ENCODE results near the gene MYO3A. TPM values are rescaled to one million over a fixed set of nuclear protein-coding genes. Genes with fewer than 3 reads are reported as not detected.
"Not testable (repeated sequence)": the region's sequence is repeated elsewhere in the genome, so short reads cannot be mapped to it uniquely, and the experiment has no call there.

Gene MYO3A
- total and polyA plus RNA-seq, 2 experiments from 2014 or later = 3.0 to 10.7 TPM

DNA sequence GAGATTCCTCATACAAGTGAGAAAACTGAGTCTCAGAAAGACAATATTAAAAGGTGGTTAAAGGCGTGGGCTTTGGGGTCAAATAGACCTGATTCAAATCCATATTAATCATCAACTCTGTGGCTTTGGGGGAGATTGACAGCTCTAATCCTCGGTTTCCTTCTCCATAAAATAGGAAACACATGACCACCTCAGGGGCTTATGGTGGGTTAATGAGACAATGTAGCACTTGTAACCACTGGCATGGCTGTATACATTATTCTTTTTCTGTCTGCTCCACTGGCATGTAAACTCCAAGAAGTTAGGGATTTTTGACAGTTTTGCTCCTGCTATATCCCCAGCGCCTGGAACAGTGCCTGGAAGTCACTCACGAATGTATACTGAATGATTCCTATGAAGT, 161.8 kb downstream of the MYO3A start:
- no peak for ATAC-seq
- H3K9me3 Mint-ChIP-seq = peaks cover 3% of the 10 kb centered on the region; the same call in 1 of the 3 replicates
- Histone ChIP-seq H3K9me2 (ENCODE audit: insufficient read depth) (no peaks in the 10 kb centered on the region), H3F3A (replicated peaks; ENCODE audit: low read depth) (no peaks in the 10 kb centered on the region), H3K4me2 (no peak overlapping the region), H3K4me3 (no peak overlapping the region), H3K27ac (ENCODE audit: low read depth) (no peak overlapping the region), H3K79me2 (replicated peaks; ENCODE audit: insufficient read depth) (no peaks in the 10 kb centered on the region), H4K20me1 (replicated peaks; ENCODE audit: insufficient read depth) (no peaks in the 10 kb centered on the region), H3K36me3 (ENCODE audit: insufficient read depth) (no peaks in the 10 kb centered on the region), H2AFZ (no peak overlapping the region), H3K27me3 (ENCODE audit: insufficient read depth) (no peaks in the 10 kb centered on the region), H3K4me1 (ENCODE audit: insufficient read depth) (no peaks in the 10 kb centered on the region)
- no peak overlapping the region for H3K27ac Mint-ChIP-seq
- H3K27me3 Mint-ChIP-seq (ENCODE audit: insufficient read depth, low read depth, poor library complexity) = peaks cover 3% of the 10 kb centered on the region
- DNase-seq (ENCODE audit: low spot score) = no peak
- no peak overlapping the region for H3K4me3 Mint-ChIP-seq
- no peaks in the 10 kb centered on the region for H3K4me1 Mint-ChIP-seq
- TF ChIP-seq, protein P1, sequence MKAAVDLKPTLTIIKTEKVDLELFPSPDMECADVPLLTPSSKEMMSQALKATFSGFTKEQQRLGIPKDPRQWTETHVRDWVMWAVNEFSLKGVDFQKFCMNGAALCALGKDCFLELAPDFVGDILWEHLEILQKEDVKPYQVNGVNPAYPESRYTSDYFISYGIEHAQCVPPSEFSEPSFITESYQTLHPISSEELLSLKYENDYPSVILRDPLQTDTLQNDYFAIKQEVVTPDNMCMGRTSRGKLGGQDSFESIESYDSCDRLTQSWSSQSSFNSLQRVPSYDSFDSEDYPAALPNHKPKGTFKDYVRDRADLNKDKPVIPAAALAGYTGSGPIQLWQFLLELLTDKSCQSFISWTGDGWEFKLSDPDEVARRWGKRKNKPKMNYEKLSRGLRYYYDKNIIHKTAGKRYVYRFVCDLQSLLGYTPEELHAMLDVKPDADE (IDR thresholded peaks at IDR 0.05) = no peak
- TF ChIP-seq JUNB (IDR thresholded peaks at IDR 0.05; ENCODE audit: unreplicated experiment) (no peak), EZH2phosphoT487 (IDR thresholded peaks at IDR 0.05; ENCODE audit: unreplicated experiment) (no peak)
- H3K36me3 Mint-ChIP-seq (ENCODE audit: low read depth) = no peaks in the 10 kb centered on the region; the same call in 2 of the 3 replicates

DNA sequence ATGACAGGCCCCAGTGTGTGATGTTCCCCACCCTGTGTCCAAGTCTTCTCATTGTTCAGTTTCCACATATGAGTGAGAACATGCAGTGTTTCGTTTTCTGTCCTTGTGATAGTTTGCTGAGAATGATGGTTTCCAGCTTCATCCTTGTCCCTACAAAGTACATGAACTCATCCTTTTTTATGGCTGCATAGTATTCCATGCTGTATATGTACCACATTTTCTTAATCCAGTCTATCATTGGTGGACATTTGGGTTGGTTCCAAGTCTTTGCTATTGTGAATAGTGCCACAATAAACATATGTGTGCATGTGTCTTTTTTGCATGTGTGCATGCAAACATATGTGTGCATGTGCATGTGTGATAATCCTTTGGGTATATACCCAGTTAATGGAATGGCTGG, 163.5 kb downstream of the MYO3A start:
- H3F3A ChIP-seq (replicated peaks; ENCODE audit: low read depth); H3K27me3 Mint-ChIP-seq (ENCODE audit: insufficient read depth, low read depth, poor library complexity): not testable (repeated sequence)
- H3K9me3 Mint-ChIP-seq = peaks cover 12% of the 10 kb centered on the region; the same call in 2 of the 3 replicates

DNA sequence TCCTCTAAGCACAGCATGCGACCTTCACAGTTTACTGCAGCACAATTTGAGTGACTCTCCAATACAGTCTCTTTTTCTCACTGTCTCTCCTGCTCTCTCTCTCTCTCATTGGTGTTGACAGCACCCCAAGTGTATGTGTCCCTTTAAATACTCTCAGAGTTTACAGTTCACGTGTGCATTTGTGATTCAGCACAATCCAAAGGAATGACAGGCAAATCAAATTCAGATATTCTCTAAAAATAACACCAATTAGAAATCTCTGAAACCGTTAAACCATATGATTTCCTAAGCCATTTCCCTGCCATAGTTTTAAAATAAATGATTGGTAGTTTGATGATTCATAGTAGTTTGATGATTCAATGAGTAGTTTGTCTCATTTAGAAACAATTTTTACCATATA, 178.5 kb downstream of the MYO3A start:
- H3K4me2 ChIP-seq = no peak overlapping the region

More for the DNA sequence above, 163.5 kb downstream of the MYO3A start:
- H3K36me3 ChIP-seq (ENCODE audit: insufficient read depth); H3K36me3 Mint-ChIP-seq (ENCODE audit: low read depth); H3K79me2 ChIP-seq (replicated peaks; ENCODE audit: insufficient read depth); ATAC-seq; DNase-seq (ENCODE audit: low spot score); H3K4me2 ChIP-seq; H3K27ac Mint-ChIP-seq; H3K4me1 Mint-ChIP-seq; H3K4me3 ChIP-seq; H3K27me3 ChIP-seq (ENCODE audit: insufficient read depth); H4K20me1 ChIP-seq (replicated peaks; ENCODE audit: insufficient read depth); H3K9me2 ChIP-seq (ENCODE audit: insufficient read depth); H3K27ac ChIP-seq (ENCODE audit: low read depth); H2AFZ ChIP-seq; H3K4me1 ChIP-seq (ENCODE audit: insufficient read depth); H3K4me3 Mint-ChIP-seq: not testable (repeated sequence)

DNA sequence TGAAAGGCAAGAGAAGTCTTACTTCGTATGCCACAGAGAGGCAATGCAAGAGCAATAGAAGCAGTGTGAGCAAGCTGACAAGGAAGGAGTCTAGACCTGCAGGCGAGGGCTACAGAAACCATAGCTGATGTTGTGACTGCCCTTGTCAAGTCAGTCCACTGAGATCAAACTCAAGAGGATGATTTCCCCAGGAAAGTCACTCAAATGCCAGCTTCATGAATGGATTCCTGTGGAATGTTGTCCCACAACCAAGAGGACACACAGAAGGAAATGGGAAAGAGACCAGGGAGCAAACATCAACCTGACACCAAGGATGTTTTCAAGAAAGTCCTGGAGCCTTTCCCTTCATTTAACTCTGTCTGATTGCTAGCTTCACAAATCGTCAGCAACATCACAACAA, 204.6 kb downstream of the MYO3A start:
- Mint-ChIP-seq H3K27me3 (ENCODE audit: insufficient read depth, low read depth, poor library complexity) (no peaks in the 10 kb centered on the region), H3K4me3 (no peak overlapping the region), H3K36me3 (ENCODE audit: low read depth) (peaks cover 21% of the 10 kb centered on the region), H3K27ac (no peak overlapping the region), H3K9me3 (peaks cover 18% of the 10 kb centered on the region), H3K4me1 (no peaks in the 10 kb centered on the region)
- H3K27me3 ChIP-seq (ENCODE audit: insufficient read depth) = no peaks in the 10 kb centered on the region
- H3K36me3 ChIP-seq (ENCODE audit: insufficient read depth) = no peaks in the 10 kb centered on the region
- H3K4me2 ChIP-seq = no peak overlapping the region
- DNase-seq (ENCODE audit: low spot score) (no peak), ATAC-seq (no peak)
- no peaks in the 10 kb centered on the region for H4K20me1 ChIP-seq (replicated peaks; ENCODE audit: insufficient read depth)
- H3K4me1 ChIP-seq (ENCODE audit: insufficient read depth) = no peaks in the 10 kb centered on the region
- H3F3A ChIP-seq (replicated peaks; ENCODE audit: low read depth) = no peaks in the 10 kb centered on the region
- H3K9me2 ChIP-seq (ENCODE audit: insufficient read depth) = peaks cover 5% of the 10 kb centered on the region; the same call in 1 of the 2 replicates
- H3K4me3 ChIP-seq = no peak overlapping the region
- no peaks in the 10 kb centered on the region for H3K79me2 ChIP-seq (replicated peaks; ENCODE audit: insufficient read depth)
- no peak overlapping the region for H3K27ac ChIP-seq (ENCODE audit: low read depth)
- H2AFZ ChIP-seq = no peak overlapping the region
- TF ChIP-seq NANOG (IDR thresholded peaks at IDR 0.05; ENCODE audit: borderline replicate concordance) = no peak
- TF ChIP-seq, protein P2, sequence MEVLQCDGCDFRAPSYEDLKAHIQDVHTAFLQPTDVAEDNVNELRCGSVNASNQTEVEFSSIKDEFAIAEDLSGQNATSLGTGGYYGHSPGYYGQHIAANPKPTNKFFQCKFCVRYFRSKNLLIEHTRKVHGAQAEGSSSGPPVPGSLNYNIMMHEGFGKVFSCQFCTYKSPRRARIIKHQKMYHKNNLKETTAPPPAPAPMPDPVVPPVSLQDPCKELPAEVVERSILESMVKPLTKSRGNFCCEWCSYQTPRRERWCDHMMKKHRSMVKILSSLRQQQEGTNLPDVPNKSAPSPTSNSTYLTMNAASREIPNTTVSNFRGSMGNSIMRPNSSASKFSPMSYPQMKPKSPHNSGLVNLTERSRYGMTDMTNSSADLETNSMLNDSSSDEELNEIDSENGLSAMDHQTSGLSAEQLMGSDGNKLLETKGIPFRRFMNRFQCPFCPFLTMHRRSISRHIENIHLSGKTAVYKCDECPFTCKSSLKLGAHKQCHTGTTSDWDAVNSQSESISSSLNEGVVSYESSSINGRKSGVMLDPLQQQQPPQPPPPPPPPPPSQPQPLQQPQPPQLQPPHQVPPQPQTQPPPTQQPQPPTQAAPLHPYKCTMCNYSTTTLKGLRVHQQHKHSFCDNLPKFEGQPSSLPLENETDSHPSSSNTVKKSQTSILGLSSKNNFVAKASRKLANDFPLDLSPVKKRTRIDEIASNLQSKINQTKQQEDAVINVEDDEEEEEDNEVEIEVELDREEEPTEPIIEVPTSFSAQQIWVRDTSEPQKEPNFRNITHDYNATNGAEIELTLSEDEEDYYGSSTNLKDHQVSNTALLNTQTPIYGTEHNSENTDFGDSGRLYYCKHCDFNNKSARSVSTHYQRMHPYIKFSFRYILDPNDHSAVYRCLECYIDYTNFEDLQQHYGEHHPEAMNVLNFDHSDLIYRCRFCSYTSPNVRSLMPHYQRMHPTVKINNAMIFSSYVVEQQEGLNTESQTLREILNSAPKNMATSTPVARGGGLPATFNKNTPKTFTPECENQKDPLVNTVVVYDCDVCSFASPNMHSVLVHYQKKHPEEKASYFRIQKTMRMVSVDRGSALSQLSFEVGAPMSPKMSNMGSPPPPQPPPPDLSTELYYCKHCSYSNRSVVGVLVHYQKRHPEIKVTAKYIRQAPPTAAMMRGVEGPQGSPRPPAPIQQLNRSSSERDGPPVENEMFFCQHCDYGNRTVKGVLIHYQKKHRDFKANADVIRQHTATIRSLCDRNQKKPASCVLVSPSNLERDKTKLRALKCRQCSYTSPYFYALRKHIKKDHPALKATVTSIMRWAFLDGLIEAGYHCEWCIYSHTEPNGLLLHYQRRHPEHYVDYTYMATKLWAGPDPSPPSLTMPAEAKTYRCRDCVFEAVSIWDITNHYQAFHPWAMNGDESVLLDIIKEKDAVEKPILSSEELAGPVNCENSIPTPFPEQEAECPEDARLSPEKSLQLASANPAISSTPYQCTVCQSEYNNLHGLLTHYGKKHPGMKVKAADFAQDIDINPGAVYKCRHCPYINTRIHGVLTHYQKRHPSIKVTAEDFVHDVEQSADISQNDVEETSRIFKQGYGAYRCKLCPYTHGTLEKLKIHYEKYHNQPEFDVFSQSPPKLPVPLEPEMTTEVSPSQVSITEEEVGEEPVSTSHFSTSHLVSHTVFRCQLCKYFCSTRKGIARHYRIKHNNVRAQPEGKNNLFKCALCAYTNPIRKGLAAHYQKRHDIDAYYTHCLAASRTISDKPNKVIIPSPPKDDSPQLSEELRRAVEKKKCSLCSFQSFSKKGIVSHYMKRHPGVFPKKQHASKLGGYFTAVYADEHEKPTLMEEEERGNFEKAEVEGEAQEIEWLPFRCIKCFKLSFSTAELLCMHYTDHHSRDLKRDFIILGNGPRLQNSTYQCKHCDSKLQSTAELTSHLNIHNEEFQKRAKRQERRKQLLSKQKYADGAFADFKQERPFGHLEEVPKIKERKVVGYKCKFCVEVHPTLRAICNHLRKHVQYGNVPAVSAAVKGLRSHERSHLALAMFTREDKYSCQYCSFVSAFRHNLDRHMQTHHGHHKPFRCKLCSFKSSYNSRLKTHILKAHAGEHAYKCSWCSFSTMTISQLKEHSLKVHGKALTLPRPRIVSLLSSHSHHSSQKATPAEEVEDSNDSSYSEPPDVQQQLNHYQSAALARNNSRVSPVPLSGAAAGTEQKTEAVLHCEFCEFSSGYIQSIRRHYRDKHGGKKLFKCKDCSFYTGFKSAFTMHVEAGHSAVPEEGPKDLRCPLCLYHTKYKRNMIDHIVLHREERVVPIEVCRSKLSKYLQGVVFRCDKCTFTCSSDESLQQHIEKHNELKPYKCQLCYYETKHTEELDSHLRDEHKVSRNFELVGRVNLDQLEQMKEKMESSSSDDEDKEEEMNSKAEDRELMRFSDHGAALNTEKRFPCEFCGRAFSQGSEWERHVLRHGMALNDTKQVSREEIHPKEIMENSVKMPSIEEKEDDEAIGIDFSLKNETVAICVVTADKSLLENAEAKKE (CRISPR knock-in tag; IDR thresholded peaks at IDR 0.05) = no peak

More for the DNA sequence above, 178.5 kb downstream of the MYO3A start:
- H3K79me2 ChIP-seq (replicated peaks; ENCODE audit: insufficient read depth) = no peaks in the 10 kb centered on the region
- no peak overlapping the region for H3K4me3 Mint-ChIP-seq
- H4K20me1 ChIP-seq (replicated peaks; ENCODE audit: insufficient read depth) = no peaks in the 10 kb centered on the region
- no peak for DNase-seq (ENCODE audit: low spot score)
- H2AFZ ChIP-seq = no peak overlapping the region
- H3K36me3 Mint-ChIP-seq (ENCODE audit: low read depth) = no peaks in the 10 kb centered on the region
- H3K27me3 ChIP-seq (ENCODE audit: insufficient read depth) = no peaks in the 10 kb centered on the region
- peaks cover 3% of the 10 kb centered on the region; the same call in 1 of the 3 replicates for H3K4me1 Mint-ChIP-seq
- no peak for ATAC-seq
- H3K27ac Mint-ChIP-seq = no peak overlapping the region
- H3K36me3 ChIP-seq (ENCODE audit: insufficient read depth) = no peaks in the 10 kb centered on the region
- H3K9me2 ChIP-seq (ENCODE audit: insufficient read depth) = no peaks in the 10 kb centered on the region
- no peaks in the 10 kb centered on the region for H3K9me3 Mint-ChIP-seq
- H3K27me3 Mint-ChIP-seq (ENCODE audit: insufficient read depth, low read depth, poor library complexity) = no peaks in the 10 kb centered on the region
- TF ChIP-seq JUNB (IDR thresholded peaks at IDR 0.05; ENCODE audit: unreplicated experiment) = no peak
- no peak overlapping the region for H3K4me3 ChIP-seq
- no peaks in the 10 kb centered on the region for H3K4me1 ChIP-seq (ENCODE audit: insufficient read depth)
- H3K27ac ChIP-seq (ENCODE audit: low read depth) = no peak overlapping the region
- no peaks in the 10 kb centered on the region for H3F3A ChIP-seq (replicated peaks; ENCODE audit: low read depth)
